ENCODE measurements around the gene NEK9.

DNA sequence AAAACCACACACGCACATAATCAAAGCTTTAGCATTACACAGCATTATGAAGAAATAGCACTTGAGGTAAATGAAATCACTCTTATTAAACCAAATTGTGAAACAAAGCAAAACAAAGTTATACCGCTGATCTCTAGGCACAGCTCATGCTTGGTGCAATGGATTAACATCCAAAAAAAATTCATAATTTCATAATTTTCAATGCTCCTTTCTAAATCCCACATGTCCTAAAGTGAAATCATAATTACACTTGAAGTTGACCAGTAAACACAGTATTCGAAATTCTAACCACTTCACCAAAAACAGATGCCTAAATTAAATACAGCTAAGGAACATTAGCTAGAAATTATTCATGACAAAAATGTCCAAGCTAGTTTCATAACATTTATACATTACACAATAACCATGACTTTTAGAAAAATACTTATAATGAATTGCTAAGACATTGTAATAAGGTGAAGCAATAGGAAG, 77.1 kb downstream of the NEK9 start:
- TF ChIP-seq, protein P1, sequence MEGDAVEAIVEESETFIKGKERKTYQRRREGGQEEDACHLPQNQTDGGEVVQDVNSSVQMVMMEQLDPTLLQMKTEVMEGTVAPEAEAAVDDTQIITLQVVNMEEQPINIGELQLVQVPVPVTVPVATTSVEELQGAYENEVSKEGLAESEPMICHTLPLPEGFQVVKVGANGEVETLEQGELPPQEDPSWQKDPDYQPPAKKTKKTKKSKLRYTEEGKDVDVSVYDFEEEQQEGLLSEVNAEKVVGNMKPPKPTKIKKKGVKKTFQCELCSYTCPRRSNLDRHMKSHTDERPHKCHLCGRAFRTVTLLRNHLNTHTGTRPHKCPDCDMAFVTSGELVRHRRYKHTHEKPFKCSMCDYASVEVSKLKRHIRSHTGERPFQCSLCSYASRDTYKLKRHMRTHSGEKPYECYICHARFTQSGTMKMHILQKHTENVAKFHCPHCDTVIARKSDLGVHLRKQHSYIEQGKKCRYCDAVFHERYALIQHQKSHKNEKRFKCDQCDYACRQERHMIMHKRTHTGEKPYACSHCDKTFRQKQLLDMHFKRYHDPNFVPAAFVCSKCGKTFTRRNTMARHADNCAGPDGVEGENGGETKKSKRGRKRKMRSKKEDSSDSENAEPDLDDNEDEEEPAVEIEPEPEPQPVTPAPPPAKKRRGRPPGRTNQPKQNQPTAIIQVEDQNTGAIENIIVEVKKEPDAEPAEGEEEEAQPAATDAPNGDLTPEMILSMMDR (IDR thresholded peaks at IDR 0.05; ENCODE audit: poor library complexity, severe bottlenecking): no peak
- TF ChIP-seq EP300 (conservative IDR thresholded peaks at IDR 0.05; ENCODE audit: poor library complexity, severe bottlenecking): no peak
- TF ChIP-seq SMC3 (conservative IDR thresholded peaks at IDR 0.05; ENCODE audit: poor library complexity): no peak
- no peak for TF ChIP-seq POLR2AphosphoS5 (IDR thresholded peaks at IDR 0.05)
- TF ChIP-seq, protein P2, sequence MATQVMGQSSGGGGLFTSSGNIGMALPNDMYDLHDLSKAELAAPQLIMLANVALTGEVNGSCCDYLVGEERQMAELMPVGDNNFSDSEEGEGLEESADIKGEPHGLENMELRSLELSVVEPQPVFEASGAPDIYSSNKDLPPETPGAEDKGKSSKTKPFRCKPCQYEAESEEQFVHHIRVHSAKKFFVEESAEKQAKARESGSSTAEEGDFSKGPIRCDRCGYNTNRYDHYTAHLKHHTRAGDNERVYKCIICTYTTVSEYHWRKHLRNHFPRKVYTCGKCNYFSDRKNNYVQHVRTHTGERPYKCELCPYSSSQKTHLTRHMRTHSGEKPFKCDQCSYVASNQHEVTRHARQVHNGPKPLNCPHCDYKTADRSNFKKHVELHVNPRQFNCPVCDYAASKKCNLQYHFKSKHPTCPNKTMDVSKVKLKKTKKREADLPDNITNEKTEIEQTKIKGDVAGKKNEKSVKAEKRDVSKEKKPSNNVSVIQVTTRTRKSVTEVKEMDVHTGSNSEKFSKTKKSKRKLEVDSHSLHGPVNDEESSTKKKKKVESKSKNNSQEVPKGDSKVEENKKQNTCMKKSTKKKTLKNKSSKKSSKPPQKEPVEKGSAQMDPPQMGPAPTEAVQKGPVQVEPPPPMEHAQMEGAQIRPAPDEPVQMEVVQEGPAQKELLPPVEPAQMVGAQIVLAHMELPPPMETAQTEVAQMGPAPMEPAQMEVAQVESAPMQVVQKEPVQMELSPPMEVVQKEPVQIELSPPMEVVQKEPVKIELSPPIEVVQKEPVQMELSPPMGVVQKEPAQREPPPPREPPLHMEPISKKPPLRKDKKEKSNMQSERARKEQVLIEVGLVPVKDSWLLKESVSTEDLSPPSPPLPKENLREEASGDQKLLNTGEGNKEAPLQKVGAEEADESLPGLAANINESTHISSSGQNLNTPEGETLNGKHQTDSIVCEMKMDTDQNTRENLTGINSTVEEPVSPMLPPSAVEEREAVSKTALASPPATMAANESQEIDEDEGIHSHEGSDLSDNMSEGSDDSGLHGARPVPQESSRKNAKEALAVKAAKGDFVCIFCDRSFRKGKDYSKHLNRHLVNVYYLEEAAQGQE (IDR thresholded peaks at IDR 0.05; ENCODE audit: borderline replicate concordance): no peak
- no peak for TF ChIP-seq RAD21 (conservative IDR thresholded peaks at IDR 0.05)
- no peak for TF ChIP-seq MXI1 (conservative IDR thresholded peaks at IDR 0.05; ENCODE audit: poor library complexity, severe bottlenecking)
- no peak for TF ChIP-seq TAF1 (IDR thresholded peaks at IDR 0.05; ENCODE audit: low read depth)

Measured in neural cell (in vitro differentiated cells).